Psoas muscle (tissue), 8 donors: ENCODE data around the gene HSD3B7. TPM values are rescaled to one million over a fixed set of nuclear protein-coding genes. Genes with fewer than 3 reads are reported as not detected.

Source experiments
- ATAC-seq, 4 donors: fragments of 200-7000 bp; cut with Tn5 transposase; one replicate each; pipeline ENCODE4 v1.9.1; 2020; ENCODE audit warnings: moderate library complexity in 3 of 4, mild to moderate bottlenecking in 2 of 4
- DNase-seq, 2 donors: peaks; one replicate each; pipeline ENCODE4 v3.0.0-alpha.2; 2020
- H3K27ac ChIP-seq: fragments of 200-600 bp; one replicate; pipeline ENCODE4 v1.8.0; 2022
- H3K27me3 ChIP-seq, 3 donors: fragments of 200-600 bp in 1 of 3; one replicate each; pipeline versions ENCODE4 v1.6.1 to v1.8.0; 2013 to 2022; ENCODE audit warnings: low read length in 2 of 3, mild to moderate bottlenecking in 2 of 3, moderate library complexity in 1 of 3; ENCODE audit not compliant: insufficient read depth in 3 of 3
- H3K36me3 ChIP-seq, 2 donors: fragments of 200-600 bp in 1 of 2; one replicate each; pipeline versions ENCODE4 v1.6.1 to v1.8.0; 2013 to 2022; ENCODE audit warnings: low read depth in 1 of 2, mild to moderate bottlenecking in 1 of 2, moderate library complexity in 1 of 2; ENCODE audit not compliant: insufficient read depth in 1 of 2
- H3K4me1 ChIP-seq: fragments of 200-600 bp; one replicate; pipeline ENCODE4 v1.8.0; 2022
- H3K4me3 ChIP-seq: fragments of 200-600 bp; one replicate; pipeline ENCODE4 v1.8.0; 2022; ENCODE audit warnings: mild to moderate bottlenecking
- H3K9me3 ChIP-seq: fragments of 200-600 bp; one replicate; pipeline ENCODE4 v1.8.0; 2022
- WGBS, 3 donors: extraction: QIAGEN DNeasy Blood & Tissue Kit; methylation state at CpG; one replicate each; pipeline versions ENCODE4 v1.1.6 to v1.1.7; 2013; 5-methylcytosine and 5-hydroxymethylcytosine counted together
- intact Hi-C, 2 donors: fragments of 100-400 bp; cut with DNase I; formaldehyde crosslinking; loops; one replicate each; pipeline versions ENCODE4 v1.11.0 to v1.14.2; 2022
- polyA plus RNA-seq, 3 donors: library from polyadenylated mRNA; stranded (reverse); fragments of 200-250 nt; gene quantifications; one replicate each; pipeline ENCODE4 v1.2.3, GENCODE V29; 2013
- total RNA-seq, 4 donors: library from RNA; stranded (reverse); fragmentation: NEBNext Ultra II Directional in 2 of 4; extraction: Animal tissue kit (Norgen Biotek cat#: 25700) in 2 of 4; gene quantifications; one replicate each; pipeline versions ENCODE4 v1.2.1 to v1.2.4, GENCODE V29; 2021 to 2023
- TF ChIP-seq, protein P1 (sequence below): fragments of 200-600 bp; IDR thresholded peaks from one replicate; pipeline ENCODE4 v1.8.0; 2022; ENCODE audit warnings: antibody characterized with exemption
- donor health status: healthy with polysubstance abuse.
- donor health status: DM: no; HTN: no; CAD: no; lungs with moderate emphysema.
- donor health status: Bipolar disorder and iron deficiency.
- donor health status: healthy.
- donor health status: DM: yes; HTN: yes; CAD: no.
- donor health status: DM: no; HTN: no; CAD: no.
- donor health status: DM: no; HTN: no; CAD: no.
- donor health status: DM: yes; HTN: yes; CAD: no.

HSD3B7 gene
- total and polyA plus RNA-seq, 7 donors: 3.2 to 12.8 (median 4.9) TPM

DNA sequence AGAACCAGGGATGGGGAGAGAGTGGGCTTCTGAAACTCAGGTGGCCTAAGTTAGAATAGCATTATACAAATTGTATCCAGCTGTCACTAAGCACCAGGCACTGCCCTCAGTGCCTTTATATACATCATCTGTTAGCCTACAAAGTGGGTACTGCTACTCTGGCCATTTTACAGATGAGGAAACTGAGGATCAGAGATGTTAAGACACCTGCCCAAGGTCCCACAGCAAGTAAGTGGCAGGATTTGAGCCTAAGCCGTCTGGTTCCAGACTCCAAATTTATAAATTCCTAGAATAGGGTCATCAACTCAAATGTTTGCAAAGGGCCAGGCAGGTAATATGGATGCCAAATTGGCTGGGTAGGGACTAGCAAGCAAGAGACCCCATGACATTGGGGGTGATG is 33.8 kb upstream of the HSD3B7 start:
- Histone ChIP-seq H3K4me3 (no peak overlapping the region), H3K9me3 (no peaks in the 10 kb centered on the region), H3K4me1 (peaks cover 19% of the 10 kb centered on the region), H3K36me3 (no peaks in the 10 kb centered on the region), H3K27ac (peak overlapping the region; percentile 91), H3K27me3 (no peaks in the 10 kb centered on the region)
- WGBS, 3 donors: 70 to 78% (median 75%) methylated on average over 1 of the region's 1 CpG
- TF ChIP-seq, protein P1, sequence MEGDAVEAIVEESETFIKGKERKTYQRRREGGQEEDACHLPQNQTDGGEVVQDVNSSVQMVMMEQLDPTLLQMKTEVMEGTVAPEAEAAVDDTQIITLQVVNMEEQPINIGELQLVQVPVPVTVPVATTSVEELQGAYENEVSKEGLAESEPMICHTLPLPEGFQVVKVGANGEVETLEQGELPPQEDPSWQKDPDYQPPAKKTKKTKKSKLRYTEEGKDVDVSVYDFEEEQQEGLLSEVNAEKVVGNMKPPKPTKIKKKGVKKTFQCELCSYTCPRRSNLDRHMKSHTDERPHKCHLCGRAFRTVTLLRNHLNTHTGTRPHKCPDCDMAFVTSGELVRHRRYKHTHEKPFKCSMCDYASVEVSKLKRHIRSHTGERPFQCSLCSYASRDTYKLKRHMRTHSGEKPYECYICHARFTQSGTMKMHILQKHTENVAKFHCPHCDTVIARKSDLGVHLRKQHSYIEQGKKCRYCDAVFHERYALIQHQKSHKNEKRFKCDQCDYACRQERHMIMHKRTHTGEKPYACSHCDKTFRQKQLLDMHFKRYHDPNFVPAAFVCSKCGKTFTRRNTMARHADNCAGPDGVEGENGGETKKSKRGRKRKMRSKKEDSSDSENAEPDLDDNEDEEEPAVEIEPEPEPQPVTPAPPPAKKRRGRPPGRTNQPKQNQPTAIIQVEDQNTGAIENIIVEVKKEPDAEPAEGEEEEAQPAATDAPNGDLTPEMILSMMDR: no peak
- no peak for ATAC-seq
- no peak for DNase-seq
- intact Hi-C loops: no loop called here

DNA sequence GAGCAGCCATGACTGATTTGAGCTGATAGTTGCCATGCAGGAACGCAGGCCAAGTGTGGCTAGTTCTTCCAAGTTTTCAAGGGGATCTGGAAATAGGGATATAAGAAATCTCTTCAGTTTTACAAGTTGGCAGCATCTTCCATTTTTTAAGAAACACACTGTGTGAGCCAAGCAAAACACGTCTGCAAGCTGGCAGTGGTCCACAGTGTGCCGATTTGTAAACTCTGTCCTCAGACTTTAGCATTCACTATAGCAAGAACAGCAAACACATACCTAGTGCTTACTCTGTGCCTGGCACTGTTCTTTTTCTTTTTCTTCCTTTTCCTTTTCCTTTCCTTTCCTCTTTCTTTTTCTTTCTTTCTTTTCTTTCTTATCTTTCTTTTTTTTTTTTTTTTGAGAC is 33.3 kb upstream of the HSD3B7 start:
- TF ChIP-seq, protein P1: no peak
- Histone ChIP-seq H3K27me3 (no peaks in the 10 kb centered on the region), H3K36me3 (no peaks in the 10 kb centered on the region), H3K9me3 (no peaks in the 10 kb centered on the region), H3K4me1 (peaks cover 23% of the 10 kb centered on the region), H3K27ac (peak overlapping the region; percentile 91), H3K4me3 (no peak overlapping the region)
- intact Hi-C loops: no loop called here
- no peak for ATAC-seq
- DNase-seq: peak; percentile 74 to 81
- WGBS, 3 donors: 17 to 33% (median 26%) methylated on average over 3 of the region's 3 CpGs

- Histone ChIP-seq H3K27me3 (no peaks in the 10 kb centered on the region), H3K36me3 (no peaks in the 10 kb centered on the region), H3K27ac (peak overlapping the region; percentile 5), H3K4me3 (no peak overlapping the region), H3K4me1 (peaks cover 25% of the 10 kb centered on the region), H3K9me3 (no peaks in the 10 kb centered on the region)
- intact Hi-C loops: no loop called here
- WGBS, 3 donors: 80 to 86% (median 83%) methylated on average over 9 of the region's 9 CpGs
- ATAC-seq (no peak), DNase-seq (no peak)
- TF ChIP-seq, protein P1: no peak
These were observed 31.9 kb upstream of the HSD3B7 start for GRCh38 chr16:30953111-30953510.

DNA sequence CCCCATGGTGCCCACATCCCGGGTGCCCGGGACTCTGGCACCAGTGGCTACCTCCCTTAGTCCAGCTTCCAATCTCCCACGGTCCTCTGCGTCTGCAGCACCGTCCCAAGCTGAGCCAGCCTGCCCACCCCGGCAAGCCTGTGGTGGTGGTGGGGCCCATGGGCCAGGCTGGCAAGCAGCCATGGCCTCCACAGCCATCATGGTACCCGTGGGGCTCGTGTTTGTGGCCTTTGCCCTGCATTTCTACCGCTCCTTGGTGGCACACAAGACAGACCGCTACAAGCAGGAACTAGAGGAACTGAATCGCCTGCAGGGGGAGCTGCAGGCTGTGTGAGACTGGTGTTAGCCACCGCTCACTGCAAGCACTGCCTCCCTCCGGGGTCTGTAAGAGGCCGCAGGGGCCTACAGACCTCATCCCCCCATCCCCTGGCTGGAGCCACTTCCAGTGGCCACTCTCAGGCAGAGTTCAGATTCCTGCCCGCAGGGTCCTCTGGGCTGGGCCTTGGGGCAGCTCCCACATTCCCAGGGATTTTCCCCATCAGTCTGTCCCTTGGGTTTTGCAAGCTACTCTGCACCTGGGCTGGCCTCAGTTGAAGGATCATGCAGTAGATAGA is 31.4 kb upstream of the HSD3B7 start:
- no peaks in the 10 kb centered on the region for H3K27me3 ChIP-seq
- peaks cover 28% of the 10 kb centered on the region for H3K4me1 ChIP-seq
- no peak for ATAC-seq
- DNase-seq: peak; percentile 66 to 81
- intact Hi-C loops: no loop called here
- no peaks in the 10 kb centered on the region for H3K9me3 ChIP-seq
- peaks cover 0 to 1% of the 10 kb centered on the region in 2 donors for H3K36me3 ChIP-seq
- H3K27ac ChIP-seq: peak overlapping the region; percentile 5
- 22 to 33% (median 31%) methylated on average over 15 of the region's 15 CpGs for WGBS, 3 donors
- no peak overlapping the region for H3K4me3 ChIP-seq
- TF ChIP-seq, protein P1: peak; percentile 60

DNA sequence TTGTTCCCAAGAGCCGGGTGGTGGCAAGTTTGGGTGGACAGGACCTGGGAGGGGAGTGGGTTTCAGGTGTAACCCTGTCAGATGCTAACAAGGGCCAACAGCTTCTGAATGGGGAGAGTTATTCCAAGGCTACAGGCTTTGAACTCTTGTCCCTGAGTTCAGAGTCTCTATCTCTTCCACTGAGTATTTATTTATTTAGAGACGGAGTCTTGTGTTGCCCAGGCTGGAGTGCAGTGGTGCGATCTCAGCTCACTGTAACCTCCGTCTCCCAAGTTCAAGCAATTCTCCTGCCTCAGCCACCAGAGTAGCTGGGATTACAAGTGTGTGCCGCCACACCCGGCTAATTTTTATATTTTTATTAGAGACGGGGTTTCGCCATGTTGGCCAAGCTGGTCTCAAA is 30.0 kb upstream of the HSD3B7 start:
- H3K27ac ChIP-seq: no peak overlapping the region
- 81 to 85% (median 83%) methylated on average over 8 of the region's 8 CpGs for WGBS, 3 donors
- TF ChIP-seq, protein P1: no peak
- no peaks in the 10 kb centered on the region for H3K9me3 ChIP-seq
- H3K4me1 ChIP-seq: peaks cover 37% of the 10 kb centered on the region
- intact Hi-C loops: no loop called here
- peaks cover 2 to 15% of the 10 kb centered on the region in 2 donors for H3K36me3 ChIP-seq
- DNase-seq (no peak), ATAC-seq (no peak)
- no peaks in the 10 kb centered on the region for H3K27me3 ChIP-seq
- H3K4me3 ChIP-seq: no peak overlapping the region
